ENCODE results near the gene SAMD5. TPM values are rescaled to one million over a fixed set of nuclear protein-coding genes. Genes with fewer than 3 reads are reported as not detected.

The SAMD5 gene
- total and polyA plus RNA-seq, 2 of the 8 experiments (the other 6 are each of a cell fraction or from before 2014, with no cell fraction given) = 0.02 to 0.04 TPM

DNA sequence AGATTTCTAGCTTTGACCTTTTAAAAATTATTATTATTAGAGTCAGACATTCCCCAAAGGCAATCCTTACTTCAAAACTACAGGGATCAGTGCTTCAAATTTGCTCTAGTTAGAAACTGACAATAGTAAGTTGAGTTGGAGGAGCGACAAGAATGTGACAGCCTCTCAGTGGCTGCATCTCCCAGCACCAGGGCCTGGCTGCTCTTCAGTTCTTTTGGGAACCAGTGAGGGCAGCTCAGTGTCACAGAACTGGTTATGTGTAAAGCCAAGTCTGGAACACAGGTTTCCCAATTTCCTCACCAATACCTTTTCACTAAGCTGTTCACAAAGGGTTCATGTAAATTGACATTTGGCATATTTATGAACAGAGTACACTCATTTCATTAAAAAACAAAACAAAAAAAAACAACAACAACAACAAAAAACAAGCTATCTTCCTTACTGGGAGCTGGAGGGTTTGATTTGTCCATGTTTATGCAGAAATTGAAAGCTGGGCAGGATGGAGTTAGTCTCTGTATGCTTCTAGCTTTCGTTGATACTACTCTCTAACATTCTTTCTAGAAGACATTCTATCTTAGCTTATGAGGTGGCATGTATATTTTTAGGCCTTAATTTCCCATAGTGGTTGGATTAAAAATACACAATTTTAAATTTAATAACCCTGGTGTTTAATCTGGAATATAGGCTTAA, 95.0 kb downstream of the SAMD5 start (continued):
- TF ChIP-seq, protein P1, sequence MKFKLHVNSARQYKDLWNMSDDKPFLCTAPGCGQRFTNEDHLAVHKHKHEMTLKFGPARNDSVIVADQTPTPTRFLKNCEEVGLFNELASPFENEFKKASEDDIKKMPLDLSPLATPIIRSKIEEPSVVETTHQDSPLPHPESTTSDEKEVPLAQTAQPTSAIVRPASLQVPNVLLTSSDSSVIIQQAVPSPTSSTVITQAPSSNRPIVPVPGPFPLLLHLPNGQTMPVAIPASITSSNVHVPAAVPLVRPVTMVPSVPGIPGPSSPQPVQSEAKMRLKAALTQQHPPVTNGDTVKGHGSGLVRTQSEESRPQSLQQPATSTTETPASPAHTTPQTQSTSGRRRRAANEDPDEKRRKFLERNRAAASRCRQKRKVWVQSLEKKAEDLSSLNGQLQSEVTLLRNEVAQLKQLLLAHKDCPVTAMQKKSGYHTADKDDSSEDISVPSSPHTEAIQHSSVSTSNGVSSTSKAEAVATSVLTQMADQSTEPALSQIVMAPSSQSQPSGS (IDR thresholded peaks at IDR 0.05; ENCODE audit: low read length) = no peak

Data from H1 (cell line).